GM18498 (cell line): ENCODE measurements around the gene NR2C2.

ENCODE experiments used
- ATAC-seq: cut with Tn5 transposase; IDR thresholded peaks from one replicate; pipeline ENCODE4 v1.9.1; 2021; ENCODE audit warnings: mild to moderate bottlenecking, moderate library complexity; ENCODE audit not compliant: unreplicated experiment

NR2C2 gene

GRCh38 chr3:15056676-15057404 lies 109.5 kb downstream of the NR2C2 start:
- no peak for ATAC-seq

- ATAC-seq: no peak
Measured at GRCh38 chr3:15060029-15060428, 112.6 kb downstream of the NR2C2 start.

GRCh38 chr3:15063238-15063637 lies 115.9 kb downstream of the NR2C2 start:
- ATAC-seq: no peak

DNA sequence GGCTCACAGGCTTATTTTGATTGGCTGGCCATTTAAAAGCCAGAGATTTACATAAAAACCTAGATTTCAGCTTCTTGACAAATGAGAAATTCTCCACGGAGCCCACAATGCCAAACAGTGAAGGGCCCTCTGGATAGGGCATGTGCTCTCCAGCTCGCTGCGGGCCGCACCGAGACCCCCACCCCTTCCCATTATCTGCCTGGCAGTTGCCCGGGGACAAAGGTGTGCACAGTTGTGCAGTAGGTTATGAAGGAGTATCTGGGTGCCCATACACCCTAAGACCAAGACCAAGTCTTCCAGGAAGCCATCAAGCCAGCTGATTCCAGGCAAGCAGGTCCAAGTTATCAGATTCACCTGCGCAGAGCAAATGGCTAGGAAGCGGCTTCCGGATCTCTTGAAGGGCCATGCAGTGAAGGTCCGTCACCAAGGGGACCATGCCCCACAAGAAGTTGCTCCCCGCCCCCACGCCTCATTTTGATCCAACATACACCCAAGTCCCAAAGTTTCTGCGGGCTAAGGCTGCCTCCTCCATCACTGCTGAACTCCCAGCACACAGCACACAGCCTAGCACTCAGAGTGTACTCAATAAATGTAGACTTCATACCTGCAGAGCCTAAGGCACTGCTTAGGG lies 116.4 kb downstream of the NR2C2 start:
- no peak for ATAC-seq

DNA sequence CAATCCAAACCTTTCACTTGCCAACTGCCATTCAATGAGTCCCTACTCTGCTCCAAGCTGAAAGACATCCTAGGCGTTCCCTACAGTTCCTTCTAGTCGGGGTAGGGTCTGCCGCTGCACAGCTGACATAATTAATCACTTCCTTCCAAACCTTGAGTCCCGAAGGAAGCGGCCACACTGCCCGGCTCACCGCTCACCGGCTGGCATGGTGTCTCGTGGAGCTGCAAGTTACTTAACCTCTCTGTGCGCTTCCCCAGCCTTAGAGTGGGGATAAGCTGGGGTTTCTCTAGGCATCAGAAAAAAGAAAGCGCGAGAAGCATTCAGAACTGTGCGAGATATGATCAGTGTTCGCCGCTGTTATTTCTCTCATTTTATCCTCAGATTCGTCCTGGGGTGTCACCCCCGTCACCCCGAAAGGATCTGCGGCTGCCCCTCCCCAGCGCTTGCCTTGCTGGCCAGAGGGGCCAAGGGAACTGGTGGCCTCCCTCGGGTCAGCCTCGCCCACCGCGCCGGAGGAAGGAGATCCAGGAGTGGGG lies 117.0 kb downstream of the NR2C2 start:
- ATAC-seq: peak; percentile 27

GRCh38 chr3:15064835-15065549 lies 117.6 kb downstream of the NR2C2 start, which contains the start of gene MRPS25:
Gene MRPS25 (minus strand): TSS chr3:15065315. CDS start chr3:15065194, 121 bp downstream.
- peak; percentile 96 for ATAC-seq

- ATAC-seq: no peak
Measured at GRCh38 chr3:15065550-15066007, 118.2 kb downstream of the NR2C2 start.

DNA sequence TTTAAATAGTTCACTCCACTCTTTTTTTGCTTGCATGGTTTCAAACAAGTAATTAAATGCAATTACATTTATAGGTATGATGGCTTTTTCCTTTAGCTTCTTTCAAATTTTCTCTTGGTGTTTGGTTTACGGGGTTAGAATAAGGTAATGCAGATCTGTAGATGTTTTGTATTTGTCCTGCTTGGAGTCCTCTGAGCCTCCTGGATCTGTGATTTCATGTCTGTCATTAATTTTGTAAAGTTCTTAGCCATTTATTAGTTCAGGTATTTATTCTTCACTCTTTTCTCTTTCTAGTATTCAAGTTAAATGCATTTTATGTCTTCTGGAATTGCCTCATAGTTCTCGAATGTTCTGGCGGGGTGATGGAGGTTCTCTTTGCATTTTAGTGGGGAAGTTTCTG lies 119.1 kb downstream of the NR2C2 start:
- no peak for ATAC-seq

DNA sequence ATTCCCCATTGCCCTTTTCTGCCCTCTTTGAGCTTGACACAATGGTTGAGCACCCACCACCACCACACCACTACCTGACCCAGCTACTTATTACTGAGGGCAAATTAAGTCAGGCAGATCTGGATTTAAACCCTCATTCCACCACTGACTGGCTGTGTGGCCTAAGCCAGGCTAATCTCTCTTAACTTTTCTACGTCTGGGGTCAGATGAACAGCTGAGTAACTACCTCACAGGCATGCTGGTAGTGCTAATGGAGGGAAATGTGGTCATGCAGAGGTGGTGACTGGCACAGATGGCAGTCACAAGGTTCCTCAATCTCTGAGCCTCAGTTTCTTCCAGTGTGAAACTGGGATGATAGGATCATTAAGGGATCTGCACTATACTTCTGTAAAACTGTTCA lies 122.1 kb downstream of the NR2C2 start:
- no peak for ATAC-seq

- ATAC-seq: no peak
Measured at GRCh38 chr3:15071699-15072098, 124.3 kb downstream of the NR2C2 start.

DNA sequence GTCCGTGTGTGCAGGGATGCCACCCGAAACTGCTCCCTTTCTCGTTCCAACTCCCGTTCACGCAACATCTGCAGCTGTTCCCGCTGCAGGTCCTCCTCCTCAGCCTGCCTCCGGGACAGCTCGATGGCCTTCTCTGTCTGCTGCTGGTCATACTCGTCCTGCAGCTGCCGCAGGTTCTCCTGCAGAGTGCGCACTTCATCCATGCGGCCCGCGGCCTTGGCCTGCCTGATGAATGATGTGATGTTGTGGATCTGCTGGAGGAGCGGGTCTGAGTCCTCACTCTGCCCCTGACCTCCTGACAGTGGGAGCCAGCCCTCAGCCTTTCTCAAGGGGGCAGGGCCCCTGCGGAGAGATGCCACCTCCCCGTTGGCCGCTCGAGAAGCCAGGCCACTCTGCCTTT lies 127.1 kb downstream of the NR2C2 start:
- ATAC-seq: no peak

- ATAC-seq: no peak
Measured at GRCh38 chr3:15079091-15079490, 131.7 kb downstream of the NR2C2 start.

- ATAC-seq: no peak
Measured at GRCh38 chr3:15081960-15082664, 134.7 kb downstream of the NR2C2 start.

- ATAC-seq: no peak
Measured at GRCh38 chr3:15083252-15083651, 135.9 kb downstream of the NR2C2 start.

GRCh38 chr3:15086263-15086662 lies 138.9 kb downstream of the NR2C2 start:
- ATAC-seq: no peak

DNA sequence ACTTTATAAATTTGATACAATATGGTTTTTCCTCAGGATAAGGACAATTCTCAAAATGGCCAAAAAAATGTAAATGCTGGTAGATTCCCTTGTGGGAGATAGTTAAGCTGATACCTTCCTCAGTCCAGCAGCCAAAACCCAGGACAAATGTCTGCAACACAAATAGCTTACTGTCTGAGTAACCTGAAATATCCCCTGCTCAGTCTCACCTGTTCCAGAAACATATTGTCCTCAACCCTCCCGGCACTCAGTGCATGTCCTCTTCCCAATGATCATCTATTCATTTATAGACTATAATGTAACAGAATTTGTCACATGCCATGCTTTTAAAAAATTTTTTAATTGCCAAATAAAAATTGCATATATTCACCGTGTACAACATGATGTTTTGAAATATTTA lies 139.3 kb downstream of the NR2C2 start:
- no peak for ATAC-seq

DNA sequence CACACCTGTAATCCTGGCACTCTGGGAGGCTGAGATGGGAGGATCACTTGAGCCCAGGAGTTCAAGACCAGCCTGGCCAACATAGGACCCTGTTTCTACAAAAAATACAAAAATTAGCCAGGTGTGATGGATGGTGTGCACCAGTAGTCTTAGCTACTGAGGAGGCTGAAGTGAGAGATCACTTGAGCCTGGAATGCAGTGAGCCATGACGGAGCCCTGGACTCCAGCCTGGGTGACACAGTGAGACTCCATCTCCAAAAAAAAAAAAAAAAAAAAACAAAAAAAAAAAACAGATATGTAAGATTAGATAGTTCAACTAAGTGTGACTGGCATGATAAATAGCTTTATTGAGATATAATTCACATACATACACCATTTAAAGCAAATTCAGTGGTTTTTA lies 141.8 kb downstream of the NR2C2 start:
- no peak for ATAC-seq

DNA sequence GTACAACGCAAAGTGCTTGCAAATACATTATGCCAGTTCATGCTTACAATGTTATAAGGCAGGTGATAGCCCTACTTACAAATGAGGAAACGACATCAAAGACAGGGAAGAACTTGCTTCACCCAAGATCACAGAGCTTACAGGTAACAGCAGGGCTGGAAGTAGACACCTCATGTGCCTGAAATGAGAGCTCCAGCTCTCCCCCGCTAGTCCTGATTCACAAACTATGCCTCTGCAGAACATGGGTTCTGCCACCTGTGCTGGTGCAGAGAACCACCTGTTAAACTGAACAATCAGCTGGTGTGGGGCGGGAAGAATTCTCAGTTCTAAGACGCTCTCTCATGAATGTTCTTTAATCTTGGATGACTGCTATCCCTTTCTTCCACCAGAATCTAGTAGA lies 144.2 kb downstream of the NR2C2 start:
- no peak for ATAC-seq

DNA sequence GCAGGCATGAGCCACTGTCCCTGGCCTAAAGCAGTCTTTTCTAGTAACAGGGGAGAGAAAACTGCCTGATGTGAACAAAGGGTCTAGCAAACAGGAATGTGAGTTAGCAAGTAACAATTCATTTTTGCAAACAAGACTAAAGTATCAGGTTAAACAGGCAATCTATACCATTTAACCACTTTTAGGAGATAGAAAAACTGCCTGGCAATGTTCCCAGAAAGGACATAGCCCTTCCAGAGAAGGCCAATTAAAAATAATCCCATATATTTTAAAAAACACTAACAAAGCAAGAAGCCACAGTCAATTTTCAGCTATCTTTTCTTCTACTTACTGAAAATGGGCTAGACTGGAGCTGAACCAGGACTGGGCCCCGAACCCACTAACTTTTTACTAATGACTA lies 145.3 kb downstream of the NR2C2 start:
- no peak for ATAC-seq

DNA sequence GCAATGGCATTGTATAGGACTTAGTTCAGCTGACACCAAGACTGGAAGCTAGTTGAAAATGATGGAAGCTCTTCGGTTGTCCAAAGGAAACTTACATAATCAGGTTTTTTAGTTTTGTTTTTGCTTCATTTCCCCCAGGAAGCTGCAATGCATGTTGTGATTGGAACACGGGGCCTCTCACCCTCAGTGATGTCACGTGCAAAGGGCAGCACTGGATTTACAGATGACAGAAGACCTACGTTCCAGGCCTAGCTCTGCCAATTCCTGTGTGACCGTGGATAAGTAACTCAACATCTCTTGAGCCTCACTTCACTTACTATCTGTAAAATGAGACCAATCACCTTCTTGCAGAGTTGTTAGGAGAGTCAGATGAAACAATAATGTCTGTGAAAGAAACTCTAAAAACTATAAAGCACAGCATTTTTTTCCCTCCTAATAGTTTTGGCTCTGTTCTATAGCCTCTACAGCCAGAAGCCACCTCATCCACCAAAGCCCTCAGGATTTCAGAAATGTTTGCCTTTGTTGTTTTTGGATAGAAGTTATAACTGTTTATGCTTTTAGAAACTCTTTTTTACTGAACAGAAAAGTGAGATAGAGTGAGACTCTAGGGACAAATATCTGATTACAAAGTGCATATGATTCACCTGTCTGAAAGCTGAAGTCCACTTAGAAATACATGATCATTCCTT lies 146.9 kb downstream of the NR2C2 start:
- ATAC-seq: no peak
